Measurements from ENCODE around the gene PSPH.
A peak's percentile ranks its signal among the peaks of the same experiment; 100 is the strongest.

Gene PSPH

GRCh38 chr7:55992346-55992745, 58.9 kb downstream of the PSPH start:
- DNase-seq, result no peak

- DNase-seq, result no peak
Measured at GRCh38 chr7:55983537-55983936, 67.7 kb downstream of the PSPH start.

- no peak for DNase-seq
Measured at GRCh38 chr7:55980266-55980665, 71.0 kb downstream of the PSPH start.

- DNase-seq, result peak; percentile 58
Measured at GRCh38 chr7:55977831-55978230, 73.4 kb downstream of the PSPH start.

GRCh38 chr7:55975988-55976633, 75.1 kb downstream of the PSPH start:
- DNase-seq, result no peak

GRCh38 chr7:55973747-55974250, 77.4 kb downstream of the PSPH start:
- DNase-seq, result no peak

- no peak for DNase-seq
Measured at GRCh38 chr7:55970978-55971377, 80.3 kb downstream of the PSPH start.

GRCh38 chr7:55970561-55970960, 80.7 kb downstream of the PSPH start:
- no peak for DNase-seq

- no peak for DNase-seq
Measured at GRCh38 chr7:55969391-55969790, 81.9 kb downstream of the PSPH start.

- no peak for DNase-seq
Measured at GRCh38 chr7:55966851-55967250, 84.4 kb downstream of the PSPH start.

- no peak for DNase-seq
Measured at GRCh38 chr7:55965805-55966421, 85.3 kb downstream of the PSPH start.

- no peak for DNase-seq
Measured at GRCh38 chr7:55965100-55965470, 86.2 kb downstream of the PSPH start.

GRCh38 chr7:55964261-55965099, 86.8 kb downstream of the PSPH start, which contains the start of gene NIPSNAP2:
Gene NIPSNAP2 (plus strand): TSS chr7:55964585. CDS start chr7:55964610, 25 bp downstream.
- peak; percentile 61 for DNase-seq

- no peak for DNase-seq
Measured at GRCh38 chr7:55963584-55964168, 87.6 kb downstream of the PSPH start.

- DNase-seq, result no peak
Measured at GRCh38 chr7:55962014-55962413, 89.2 kb downstream of the PSPH start.
